Uterus (tissue), 4 donors: Measurements from ENCODE around the gene KRTAP10-12. TPM values are rescaled to one million over a fixed set of nuclear protein-coding genes. Genes with fewer than 3 reads are reported as not detected.

ENCODE experiments used
- DNase-seq, 2 donors: peaks; one replicate each; pipeline ENCODE4 v3.0.0-alpha.2; 2019 to 2020
- H3K27ac ChIP-seq, 2 donors: fragments of 200-600 bp; sonication (generic); 1 replicate in 1 of 2; 2 replicates in 1 of 2; pipeline ENCODE4 v1.5.1; 2016 to 2018
- H3K27me3 ChIP-seq, 2 donors: fragments of 200-600 bp; sonication (generic); one replicate each; pipeline ENCODE4 v1.5.1; 2018 to 2019; ENCODE audit warnings: control low read depth in 1 of 2
- H3K36me3 ChIP-seq, 2 donors: fragments of 200-600 bp; sonication (generic); one replicate each; pipeline ENCODE4 v1.5.1; 2019; ENCODE audit warnings: control low read depth in 1 of 2
- H3K4me1 ChIP-seq, 2 donors: fragments of 200-600 bp; sonication (generic); one replicate each; pipeline ENCODE4 v1.5.1; 2018 to 2019; ENCODE audit warnings: control low read depth in 1 of 2
- H3K4me3 ChIP-seq, 2 donors: fragments of 200-600 bp; sonication (generic); 1 replicate in 1 of 2; 2 replicates in 1 of 2; pipeline ENCODE4 v1.5.1; 2018 to 2019; ENCODE audit warnings: mild to moderate bottlenecking in 1 of 2
- H3K9me3 ChIP-seq, 2 donors: fragments of 200-600 bp; sonication (generic); one replicate each; pipeline ENCODE4 v1.5.1; 2019; ENCODE audit warnings: control low read depth in 1 of 2
- CTCF ChIP-seq, 4 experiments: fragments of 200-600 bp in 2 of 4; fragments of 450-650 bp in 2 of 4; sonication (generic) in 2 of 4; IDR thresholded peaks; one replicate each; pipeline ENCODE4 v1.5.1; 2016 to 2019; ENCODE audit warnings: antibody characterized with exemption in 4 of 4, mild to moderate bottlenecking in 2 of 4, moderate library complexity in 1 of 4
- POLR2A ChIP-seq, 2 donors: fragments of 450-650 bp; IDR thresholded peaks; one replicate each; pipeline ENCODE4 v1.6.1; 2016; ENCODE audit warnings: antibody characterized with exemption in 2 of 2, mild to moderate bottlenecking in 1 of 2, moderate library complexity in 1 of 2
- intact Hi-C: fragments of 100-400 bp; cut with DNase I; formaldehyde crosslinking; loops from one replicate; pipeline ENCODE4 v1.15.1; 2023; ENCODE audit warnings: low total_unique reads
- total RNA-seq, 4 donors: library from RNA; depleted of rRNA in 3 of 4; stranded (reverse); fragments of >200 nt in 3 of 4; gene quantifications; one replicate each; pipeline versions ENCODE4 v1.1.0 to v1.2.4, GENCODE V29; 2014 to 2023
- donor health status: DM: yes; HTN: yes; CAD: no.

Gene KRTAP10-12
- total RNA-seq, 4 donors from 2014 or later = not detected

GRCh38 chr21:44691686-44692085, 5.3 kb upstream of the KRTAP10-12 start:
- DNase-seq = no peak
- Histone ChIP-seq H3K36me3 (no peaks in the 10 kb centered on the region), H3K9me3 (peaks cover 0 to 3% of the 10 kb centered on the region in 2 donors), H3K27ac (no peak overlapping the region), H3K4me3 (no peak overlapping the region), H3K27me3 (no peaks in the 10 kb centered on the region), H3K4me1 (no peaks in the 10 kb centered on the region)
- intact Hi-C loops = no loop called here
- TF ChIP-seq CTCF (IDR thresholded peaks at IDR 0.05) (no peak), POLR2A (IDR thresholded peaks at IDR 0.05) (no peak)

- Histone ChIP-seq H3K27ac (no peak overlapping the region), H3K4me1 (no peaks in the 10 kb centered on the region), H3K4me3 (no peak overlapping the region), H3K9me3 (peaks cover 0 to 3% of the 10 kb centered on the region in 2 donors), H3K27me3 (no peaks in the 10 kb centered on the region), H3K36me3 (no peaks in the 10 kb centered on the region)
- intact Hi-C loops = no loop called here
- no peak for DNase-seq
- TF ChIP-seq CTCF (IDR thresholded peaks at IDR 0.05) (no peak), POLR2A (IDR thresholded peaks at IDR 0.05) (no peak)
Measured at GRCh38 chr21:44692798-44693512, 4.0 kb upstream of the KRTAP10-12 start.

- no peaks in the 10 kb centered on the region for H3K4me1 ChIP-seq
- no peak overlapping the region for H3K4me3 ChIP-seq
- no peaks in the 10 kb centered on the region for H3K36me3 ChIP-seq
- no peak overlapping the region for H3K27ac ChIP-seq
- no peak for TF ChIP-seq CTCF (IDR thresholded peaks at IDR 0.05)
- no peak for TF ChIP-seq POLR2A (IDR thresholded peaks at IDR 0.05)
- no peak for DNase-seq
- H3K27me3 ChIP-seq = peaks cover 0 to 1% of the 10 kb centered on the region in 2 donors
- peaks cover 0 to 3% of the 10 kb centered on the region in 2 donors for H3K9me3 ChIP-seq
- intact Hi-C loops = no loop called here
Measured at GRCh38 chr21:44694776-44695175, 2.2 kb upstream of the KRTAP10-12 start.

GRCh38 chr21:44695184-44695583, 1.8 kb upstream of the KRTAP10-12 start:
- peaks cover 0 to 3% of the 10 kb centered on the region in 2 donors for H3K9me3 ChIP-seq
- no peaks in the 10 kb centered on the region for H3K4me1 ChIP-seq
- no peak for DNase-seq
- no peak overlapping the region for H3K27ac ChIP-seq
- intact Hi-C loops = no loop called here
- no peak for TF ChIP-seq POLR2A (IDR thresholded peaks at IDR 0.05)
- no peak for TF ChIP-seq CTCF (IDR thresholded peaks at IDR 0.05)
- no peak overlapping the region for H3K4me3 ChIP-seq
- H3K27me3 ChIP-seq = peaks cover 0 to 5% of the 10 kb centered on the region in 2 donors
- no peaks in the 10 kb centered on the region for H3K36me3 ChIP-seq

- no peaks in the 10 kb centered on the region for H3K36me3 ChIP-seq
- no peak overlapping the region for H3K27ac ChIP-seq
- peaks cover 0 to 3% of the 10 kb centered on the region in 2 donors for H3K9me3 ChIP-seq
- no peak for TF ChIP-seq CTCF (IDR thresholded peaks at IDR 0.05)
- no peak for TF ChIP-seq POLR2A (IDR thresholded peaks at IDR 0.05)
- no peak overlapping the region for H3K4me3 ChIP-seq
- H3K4me1 ChIP-seq = no peaks in the 10 kb centered on the region
- intact Hi-C loops = no loop called here
- H3K27me3 ChIP-seq = peaks cover 0 to 7% of the 10 kb centered on the region in 2 donors
- no peak for DNase-seq
Measured at GRCh38 chr21:44695641-44696040, 1.3 kb upstream of the KRTAP10-12 start.
